ENCODE measurements around the gene SOX18. TPM values are rescaled to one million over a fixed set of nuclear protein-coding genes. Genes with fewer than 3 reads are reported as not detected.
A peak's percentile ranks its signal among the peaks of the same experiment; 100 is the strongest.

Gene SOX18
- polyA plus RNA-seq, 1 experiment: not detected

GRCh38 chr20:64055396-64055892 is 6.0 kb upstream of the SOX18 start:
- no peak for TF ChIP-seq CTCF (IDR thresholded peaks at IDR 0.05; ENCODE audit: insufficient read depth, low read depth, low read length)
- ChIA-PET CTCF (interaction anchor here (8.0 kb wide), 1 partner anchor 15 kb away, joined by 76 read pairs; no protein-coding TSS in a partner anchor), POLR2A (no interaction called here)
- Histone ChIP-seq H3K36me3 (ENCODE audit: control insufficient read depth, insufficient read depth, low read length) (no peaks in the 10 kb centered on the region), H3K4me3 (ENCODE audit: low read depth, low read length) (no peak overlapping the region), H3K27me3 (ENCODE audit: control insufficient read depth, insufficient read depth, low read length) (peaks cover 9% of the 10 kb centered on the region; the same call in 1 of the 2 replicates)
- DNase-seq (ENCODE audit: low read depth): no peak

- Histone ChIP-seq H3K4me3 (ENCODE audit: low read depth, low read length) (no peak overlapping the region), H3K36me3 (ENCODE audit: control insufficient read depth, insufficient read depth, low read length) (no peaks in the 10 kb centered on the region), H3K27me3 (ENCODE audit: control insufficient read depth, insufficient read depth, low read length) (peaks cover 10% of the 10 kb centered on the region; the same call in 1 of the 2 replicates)
- TF ChIP-seq CTCF (IDR thresholded peaks at IDR 0.05; ENCODE audit: insufficient read depth, low read depth, low read length): 0 out of 2 replicates have a peak, but pooled peaks have one; percentile 15
- ChIA-PET POLR2A (no interaction called here), CTCF (interaction anchor here (1.0 to 8.0 kb wide), 4 partner anchors 8 to 30 kb away, joined by 3 to 76 read pairs (median 6); partner anchors contain the start of genes LKAAEAR1 and TCEA2)
- no peak for DNase-seq (ENCODE audit: low read depth)
Measured at GRCh38 chr20:64053841-64054661, 4.6 kb upstream of the SOX18 start.

GRCh38 chr20:64052987-64053840 is 3.8 kb upstream of the SOX18 start:
- POLR2A ChIA-PET: no interaction called here
- no peak for TF ChIP-seq CTCF (IDR thresholded peaks at IDR 0.05; ENCODE audit: insufficient read depth, low read depth, low read length)
- peaks cover 12% of the 10 kb centered on the region; the same call in 1 of the 2 replicates for H3K27me3 ChIP-seq (ENCODE audit: control insufficient read depth, insufficient read depth, low read length)
- H3K36me3 ChIP-seq (ENCODE audit: control insufficient read depth, insufficient read depth, low read length): no peaks in the 10 kb centered on the region
- DNase-seq (ENCODE audit: low read depth): no peak
- CTCF ChIA-PET: interaction anchor here (2.0 to 8.0 kb wide), 3 partner anchors 9 to 13 kb away, joined by 5 to 76 read pairs (median 7); partner anchors contain the start of gene TCEA2
- no peak overlapping the region for H3K4me3 ChIP-seq (ENCODE audit: low read depth, low read length)

- no peak for TF ChIP-seq CTCF (IDR thresholded peaks at IDR 0.05; ENCODE audit: insufficient read depth, low read depth, low read length)
- H3K4me3 ChIP-seq (ENCODE audit: low read depth, low read length): no peak overlapping the region
- POLR2A ChIA-PET: no interaction called here
- CTCF ChIA-PET: interaction anchor here (0.6 to 8.0 kb wide), 4 partner anchors 8 to 18 kb away, joined by 3 to 76 read pairs (median 6); partner anchors contain the start of gene TCEA2
- peaks cover 19% of the 10 kb centered on the region for H3K27me3 ChIP-seq (ENCODE audit: control insufficient read depth, insufficient read depth, low read length)
- DNase-seq (ENCODE audit: low read depth): no peak
- no peaks in the 10 kb centered on the region for H3K36me3 ChIP-seq (ENCODE audit: control insufficient read depth, insufficient read depth, low read length)
Measured at GRCh38 chr20:64052326-64052722, 2.9 kb upstream of the SOX18 start.
